SK-N-SH treated with all-trans-retinoic acid at 6 μM for 48 hours (cell line): ENCODE measurements around the gene PPFIA3.
A peak's percentile ranks its signal among the peaks of the same experiment; 100 is the strongest.
"Not testable (repeated sequence)": the region's sequence is repeated elsewhere in the genome, so short reads cannot be mapped to it uniquely, and the experiment has no call there.

Experiments
- ATAC-seq: fragments of 200-7000 bp; cut with Tn5 transposase; 3 replicates; pipeline ENCODE4 v1.9.1; 2020; ENCODE audit warnings: mild to moderate bottlenecking, moderate library complexity
- BACH2 ChIP-seq: fragments of 250-450 bp; sonication (Bioruptor Pico); IDR thresholded peaks from 2 replicates; pipeline ENCODE4 v1.9.0; 2021; ENCODE audit warnings: mild to moderate bottlenecking, borderline replicate concordance
- CSDC2 ChIP-seq: fragments of 250-450 bp; sonication (Bioruptor Pico); IDR thresholded peaks from 2 replicates; pipeline ENCODE4 v1.5.0; 2020; ENCODE audit warnings: mild to moderate bottlenecking, moderate library complexity
- ESRRG ChIP-seq: fragments of 250-450 bp; sonication (Bioruptor Pico); IDR thresholded peaks from 2 replicates; pipeline ENCODE4 v1.6.1; 2021; ENCODE audit warnings: mild to moderate bottlenecking
- GLIS3 ChIP-seq: fragments of 250-450 bp; sonication (Bioruptor Pico); IDR thresholded peaks from 2 replicates; pipeline ENCODE4 v1.5.0; 2020; ENCODE audit warnings: mild to moderate bottlenecking, moderate library complexity
- RARB ChIP-seq: fragments of 250-450 bp; sonication (Bioruptor Pico); IDR thresholded peaks from 2 replicates; pipeline ENCODE4 v1.8.0; 2021; ENCODE audit warnings: mild to moderate bottlenecking, moderate library complexity
- SNAI2 ChIP-seq: fragments of 250-450 bp; sonication (Bioruptor Pico); IDR thresholded peaks from 2 replicates; pipeline ENCODE4 v1.5.0; 2020; ENCODE audit warnings: mild to moderate bottlenecking, moderate library complexity
- TCF4 ChIP-seq: fragments of 250-450 bp; sonication (Bioruptor Pico); IDR thresholded peaks from 2 replicates; pipeline ENCODE4 v1.8.0; 2021; ENCODE audit warnings: mild to moderate bottlenecking, moderate library complexity, borderline replicate concordance
- TOX ChIP-seq: fragments of 250-450 bp; sonication (Bioruptor Pico); IDR thresholded peaks from 2 replicates; pipeline ENCODE4 v1.8.0; 2021; ENCODE audit warnings: mild to moderate bottlenecking, moderate library complexity, borderline replicate concordance
- ZC3H10 ChIP-seq: fragments of 250-450 bp; sonication (Bioruptor Pico); IDR thresholded peaks from 2 replicates; pipeline ENCODE4 v1.5.1; 2021; ENCODE audit warnings: mild to moderate bottlenecking, moderate library complexity
- ZFP3 ChIP-seq: fragments of 250-450 bp; sonication (Bioruptor Pico); IDR thresholded peaks from 2 replicates; pipeline ENCODE4 v1.5.0; 2020; ENCODE audit warnings: mild to moderate bottlenecking, moderate library complexity
- ZNF565 ChIP-seq: fragments of 450-650 bp; formaldehyde crosslinking; conservative IDR thresholded peaks from 2 replicates; pipeline ENCODE4 v1.5.0; 2020; ENCODE audit warnings: low read depth, mild to moderate bottlenecking, moderate library complexity
- TF ChIP-seq, protein P1 (sequence below): fragments of 250-450 bp; sonication (Bioruptor Pico); IDR thresholded peaks from 2 replicates; pipeline ENCODE4 v1.8.0; 2021; ENCODE audit warnings: low read depth, mild to moderate bottlenecking, moderate library complexity, borderline replicate concordance
- TF ChIP-seq, protein P2 (sequence below): fragments of 250-450 bp; sonication (Bioruptor Pico); IDR thresholded peaks from 2 replicates; pipeline ENCODE4 v1.8.0; 2020; ENCODE audit warnings: mild to moderate bottlenecking, moderate library complexity, borderline replicate concordance
- TF ChIP-seq, protein P3 (sequence below): fragments of 250-450 bp; sonication (Bioruptor Pico); IDR thresholded peaks from 2 replicates; pipeline ENCODE4 v1.5.0; 2020; ENCODE audit warnings: mild to moderate bottlenecking, moderate library complexity
- TF ChIP-seq, protein P4 (sequence below): fragments of 250-450 bp; sonication (Bioruptor Pico); IDR thresholded peaks from 2 replicates; pipeline ENCODE4 v1.5.1; 2020; ENCODE audit warnings: low read depth, mild to moderate bottlenecking, moderate library complexity

PPFIA3 gene

DNA sequence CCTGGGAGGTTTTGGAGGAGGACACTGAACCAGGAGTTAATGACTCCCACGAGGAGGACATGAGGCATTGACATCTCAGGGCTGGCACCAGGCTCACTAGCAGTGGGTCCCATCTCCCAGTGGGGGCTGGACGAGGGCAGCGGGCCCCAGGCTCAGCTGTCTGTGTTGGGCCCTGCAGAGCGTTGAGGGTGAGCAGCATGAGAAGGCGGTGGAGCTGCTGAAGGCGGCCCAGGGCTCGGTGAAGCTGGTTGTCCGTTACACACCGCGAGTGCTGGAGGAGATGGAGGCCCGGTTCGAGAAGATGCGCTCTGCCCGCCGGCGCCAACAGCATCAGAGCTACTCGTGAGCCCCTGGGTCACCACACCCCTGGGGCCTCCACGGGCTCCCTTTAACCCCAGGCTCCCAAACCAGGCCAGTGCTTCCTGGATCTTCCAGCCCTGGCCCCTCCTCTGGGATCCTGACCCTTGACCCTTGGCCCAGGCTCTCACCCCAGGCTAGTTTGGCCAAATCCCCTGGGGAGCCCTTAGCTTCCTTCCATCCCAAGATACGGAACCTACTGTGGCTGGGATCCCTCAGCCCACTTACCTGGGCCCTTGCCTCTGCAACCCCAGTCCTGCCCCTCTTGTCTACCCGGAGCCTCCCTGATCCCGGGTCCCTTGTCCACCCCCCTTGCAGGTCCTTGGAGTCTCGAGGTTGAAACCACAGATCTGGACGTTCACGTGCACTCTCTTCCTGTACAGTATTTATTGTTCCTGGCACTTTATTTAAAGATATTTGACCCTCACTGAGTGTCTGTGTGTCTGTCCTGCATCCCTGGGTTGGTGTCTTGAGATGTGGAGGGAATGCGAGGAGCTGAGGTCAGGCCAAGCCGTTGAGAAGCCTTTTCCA lies 1.4 kb upstream of the PPFIA3 start:
- ATAC-seq = no peak
- TF ChIP-seq TOX (CRISPR knock-in tag) = no peak
- TF ChIP-seq BACH2 (CRISPR knock-in tag) = no peak
- TF ChIP-seq GLIS3 (CRISPR knock-in tag) = no peak
- TF ChIP-seq TCF4 (CRISPR knock-in tag) = no peak
- TF ChIP-seq, protein P1, sequence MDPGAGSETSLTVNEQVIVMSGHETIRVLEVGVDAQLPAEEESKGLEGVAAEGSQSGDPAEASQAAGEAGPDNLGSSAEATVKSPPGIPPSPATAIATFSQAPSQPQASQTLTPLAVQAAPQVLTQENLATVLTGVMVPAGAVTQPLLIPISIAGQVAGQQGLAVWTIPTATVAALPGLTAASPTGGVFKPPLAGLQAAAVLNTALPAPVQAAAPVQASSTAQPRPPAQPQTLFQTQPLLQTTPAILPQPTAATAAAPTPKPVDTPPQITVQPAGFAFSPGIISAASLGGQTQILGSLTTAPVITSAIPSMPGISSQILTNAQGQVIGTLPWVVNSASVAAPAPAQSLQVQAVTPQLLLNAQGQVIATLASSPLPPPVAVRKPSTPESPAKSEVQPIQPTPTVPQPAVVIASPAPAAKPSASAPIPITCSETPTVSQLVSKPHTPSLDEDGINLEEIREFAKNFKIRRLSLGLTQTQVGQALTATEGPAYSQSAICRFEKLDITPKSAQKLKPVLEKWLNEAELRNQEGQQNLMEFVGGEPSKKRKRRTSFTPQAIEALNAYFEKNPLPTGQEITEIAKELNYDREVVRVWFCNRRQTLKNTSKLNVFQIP (CRISPR knock-in tag) = no peak
- no peak for TF ChIP-seq RARB

DNA sequence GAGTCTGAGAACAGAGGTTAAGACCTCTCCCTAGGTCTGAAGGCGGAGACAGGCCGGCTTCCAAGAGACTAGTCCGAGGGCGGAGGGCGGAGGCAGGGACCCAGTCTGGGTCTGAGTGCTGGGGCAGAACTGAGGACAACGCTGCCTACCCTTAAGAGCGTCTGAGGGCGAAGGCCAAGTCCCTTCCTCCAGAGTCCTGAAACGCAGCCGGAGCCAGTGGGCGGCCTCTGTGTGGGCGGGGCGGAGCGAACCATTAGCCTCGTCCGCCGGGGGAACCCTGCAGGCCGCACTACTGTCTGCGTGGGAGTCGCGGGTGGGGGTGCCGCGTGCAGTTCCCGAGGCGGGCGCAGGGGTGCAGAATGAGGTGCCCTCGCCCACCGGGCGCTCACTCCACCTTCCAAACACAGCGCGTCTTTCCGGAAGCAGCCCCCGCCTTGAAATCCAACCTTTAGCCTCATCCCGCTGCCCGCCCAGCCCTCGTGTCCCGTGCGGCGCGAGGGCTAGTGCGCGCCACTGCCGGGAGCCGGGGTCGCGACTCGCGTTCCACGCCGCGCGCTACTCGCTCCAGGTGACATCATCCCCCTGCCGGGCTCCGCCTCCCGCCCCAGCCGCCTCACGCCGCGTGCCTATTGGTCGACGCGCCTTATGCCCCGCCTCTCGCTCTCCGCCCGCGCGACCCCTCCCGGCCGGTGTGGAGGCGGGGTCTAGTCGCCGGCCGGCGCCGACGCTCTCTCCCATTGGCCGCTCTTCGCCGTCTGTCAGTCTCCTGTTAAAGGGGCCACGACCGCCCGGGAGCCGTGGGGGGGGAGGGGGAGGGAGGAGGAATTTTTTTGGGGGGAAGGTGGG lies 556 bp upstream of the PPFIA3 start, which contains the start of gene C19orf73:
Gene C19orf73, minus strand, starts transcription at position 579 of the 846 bp plus-strand sequence. Its CDS starts 121 bp downstream, at position 458.
- 0 out of 2 replicates have a peak, but pooled peaks have one; percentile 21 for TF ChIP-seq GLIS3 (CRISPR knock-in tag)
- TF ChIP-seq, protein P2, sequence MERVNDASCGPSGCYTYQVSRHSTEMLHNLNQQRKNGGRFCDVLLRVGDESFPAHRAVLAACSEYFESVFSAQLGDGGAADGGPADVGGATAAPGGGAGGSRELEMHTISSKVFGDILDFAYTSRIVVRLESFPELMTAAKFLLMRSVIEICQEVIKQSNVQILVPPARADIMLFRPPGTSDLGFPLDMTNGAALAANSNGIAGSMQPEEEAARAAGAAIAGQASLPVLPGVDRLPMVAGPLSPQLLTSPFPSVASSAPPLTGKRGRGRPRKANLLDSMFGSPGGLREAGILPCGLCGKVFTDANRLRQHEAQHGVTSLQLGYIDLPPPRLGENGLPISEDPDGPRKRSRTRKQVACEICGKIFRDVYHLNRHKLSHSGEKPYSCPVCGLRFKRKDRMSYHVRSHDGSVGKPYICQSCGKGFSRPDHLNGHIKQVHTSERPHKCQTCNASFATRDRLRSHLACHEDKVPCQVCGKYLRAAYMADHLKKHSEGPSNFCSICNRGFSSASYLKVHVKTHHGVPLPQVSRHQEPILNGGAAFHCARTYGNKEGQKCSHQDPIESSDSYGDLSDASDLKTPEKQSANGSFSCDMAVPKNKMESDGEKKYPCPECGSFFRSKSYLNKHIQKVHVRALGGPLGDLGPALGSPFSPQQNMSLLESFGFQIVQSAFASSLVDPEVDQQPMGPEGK = no peak
- 0 out of 2 replicates have a peak, but pooled peaks have one; percentile 24 for TF ChIP-seq CSDC2 (CRISPR knock-in tag)
- TF ChIP-seq, protein P3, sequence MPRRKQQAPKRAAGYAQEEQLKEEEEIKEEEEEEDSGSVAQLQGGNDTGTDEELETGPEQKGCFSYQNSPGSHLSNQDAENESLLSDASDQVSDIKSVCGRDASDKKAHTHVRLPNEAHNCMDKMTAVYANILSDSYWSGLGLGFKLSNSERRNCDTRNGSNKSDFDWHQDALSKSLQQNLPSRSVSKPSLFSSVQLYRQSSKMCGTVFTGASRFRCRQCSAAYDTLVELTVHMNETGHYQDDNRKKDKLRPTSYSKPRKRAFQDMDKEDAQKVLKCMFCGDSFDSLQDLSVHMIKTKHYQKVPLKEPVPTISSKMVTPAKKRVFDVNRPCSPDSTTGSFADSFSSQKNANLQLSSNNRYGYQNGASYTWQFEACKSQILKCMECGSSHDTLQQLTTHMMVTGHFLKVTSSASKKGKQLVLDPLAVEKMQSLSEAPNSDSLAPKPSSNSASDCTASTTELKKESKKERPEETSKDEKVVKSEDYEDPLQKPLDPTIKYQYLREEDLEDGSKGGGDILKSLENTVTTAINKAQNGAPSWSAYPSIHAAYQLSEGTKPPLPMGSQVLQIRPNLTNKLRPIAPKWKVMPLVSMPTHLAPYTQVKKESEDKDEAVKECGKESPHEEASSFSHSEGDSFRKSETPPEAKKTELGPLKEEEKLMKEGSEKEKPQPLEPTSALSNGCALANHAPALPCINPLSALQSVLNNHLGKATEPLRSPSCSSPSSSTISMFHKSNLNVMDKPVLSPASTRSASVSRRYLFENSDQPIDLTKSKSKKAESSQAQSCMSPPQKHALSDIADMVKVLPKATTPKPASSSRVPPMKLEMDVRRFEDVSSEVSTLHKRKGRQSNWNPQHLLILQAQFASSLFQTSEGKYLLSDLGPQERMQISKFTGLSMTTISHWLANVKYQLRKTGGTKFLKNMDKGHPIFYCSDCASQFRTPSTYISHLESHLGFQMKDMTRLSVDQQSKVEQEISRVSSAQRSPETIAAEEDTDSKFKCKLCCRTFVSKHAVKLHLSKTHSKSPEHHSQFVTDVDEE = 0 out of 2 replicates have a peak, but pooled peaks have one; percentile 64
- TF ChIP-seq, protein P4, sequence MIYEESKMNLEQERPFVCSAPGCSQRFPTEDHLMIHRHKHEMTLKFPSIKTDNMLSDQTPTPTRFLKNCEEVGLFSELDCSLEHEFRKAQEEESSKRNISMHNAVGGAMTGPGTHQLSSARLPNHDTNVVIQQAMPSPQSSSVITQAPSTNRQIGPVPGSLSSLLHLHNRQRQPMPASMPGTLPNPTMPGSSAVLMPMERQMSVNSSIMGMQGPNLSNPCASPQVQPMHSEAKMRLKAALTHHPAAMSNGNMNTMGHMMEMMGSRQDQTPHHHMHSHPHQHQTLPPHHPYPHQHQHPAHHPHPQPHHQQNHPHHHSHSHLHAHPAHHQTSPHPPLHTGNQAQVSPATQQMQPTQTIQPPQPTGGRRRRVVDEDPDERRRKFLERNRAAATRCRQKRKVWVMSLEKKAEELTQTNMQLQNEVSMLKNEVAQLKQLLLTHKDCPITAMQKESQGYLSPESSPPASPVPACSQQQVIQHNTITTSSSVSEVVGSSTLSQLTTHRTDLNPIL = no peak
- no peak for TF ChIP-seq TCF4 (CRISPR knock-in tag)
- ATAC-seq = peak; percentile 87

DNA sequence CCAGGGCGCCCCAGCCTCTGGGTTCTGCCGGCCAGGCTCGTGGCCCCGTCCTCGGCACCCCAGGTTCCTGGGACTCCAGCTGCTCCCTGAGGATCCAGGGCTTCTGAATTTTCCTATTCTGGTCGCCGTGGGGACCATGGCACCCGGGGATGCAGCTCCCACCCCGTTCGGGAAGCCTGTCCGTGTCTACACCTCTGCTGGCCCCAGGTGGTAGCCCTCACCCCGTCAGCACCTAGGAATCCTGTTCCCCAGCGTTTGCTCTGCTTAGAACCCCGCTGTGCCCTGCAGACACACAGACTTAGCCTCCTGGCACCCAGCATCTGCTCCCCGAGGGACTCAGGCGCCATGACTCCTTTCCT lies 960 bp downstream of the PPFIA3 start:
- TF ChIP-seq TCF4 (CRISPR knock-in tag) (no peak), ZFP3 (0 out of 2 replicates have a peak, but pooled peaks have one; percentile 1), ZNF565 (CRISPR knock-in tag) (no peak), ZC3H10 (CRISPR knock-in tag) (no peak), ESRRG (no peak), SNAI2 (no peak), CSDC2 (CRISPR knock-in tag) (no peak)
- TF ChIP-seq, protein P4 = no peak
- ATAC-seq = no peak

DNA sequence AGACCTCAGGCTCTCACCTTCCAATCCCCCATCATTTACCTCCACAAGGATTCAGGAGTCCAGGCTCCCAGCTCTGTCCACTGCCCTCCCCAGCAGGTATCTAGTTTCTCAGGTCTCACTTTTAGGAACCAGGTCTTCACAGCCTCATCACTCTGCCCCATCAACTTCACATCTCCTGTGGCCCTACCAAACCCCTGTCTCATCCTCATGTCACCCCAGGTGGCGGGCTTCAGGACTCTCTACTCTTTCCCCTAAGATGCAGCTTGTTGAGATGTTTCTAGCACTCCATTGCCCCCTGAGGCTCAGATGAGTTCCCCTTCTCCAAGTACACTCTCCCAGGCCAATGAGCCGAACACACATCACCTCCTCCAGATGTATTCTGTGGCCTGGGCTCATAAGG lies 1.5 kb downstream of the PPFIA3 start:
- TF ChIP-seq TCF4 (CRISPR knock-in tag) (no peak), ZFP3 (no peak)
- TF ChIP-seq, all 23 proteins: peak for 0
- no peak for ATAC-seq

DNA sequence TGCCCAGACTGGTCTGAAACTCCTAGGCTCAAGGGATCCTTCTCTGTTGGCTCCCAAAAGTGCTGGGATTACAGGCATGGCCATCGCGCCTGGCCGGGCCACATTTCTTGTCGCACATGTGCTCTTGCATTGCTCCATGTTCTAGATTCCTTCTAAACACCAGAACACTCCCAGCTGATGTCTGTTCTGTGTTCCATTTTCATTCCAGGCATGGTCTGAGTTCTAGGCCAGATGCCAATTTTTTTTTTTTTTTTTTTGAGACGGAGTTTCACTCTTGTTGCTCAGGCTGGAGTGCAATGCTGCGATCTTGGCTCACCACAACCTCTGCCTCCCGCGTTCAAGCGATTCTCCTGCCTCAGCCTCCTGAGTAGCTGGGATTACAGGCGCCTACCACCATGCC lies 2.5 kb downstream of the PPFIA3 start:
- not testable (repeated sequence) for ATAC-seq

DNA sequence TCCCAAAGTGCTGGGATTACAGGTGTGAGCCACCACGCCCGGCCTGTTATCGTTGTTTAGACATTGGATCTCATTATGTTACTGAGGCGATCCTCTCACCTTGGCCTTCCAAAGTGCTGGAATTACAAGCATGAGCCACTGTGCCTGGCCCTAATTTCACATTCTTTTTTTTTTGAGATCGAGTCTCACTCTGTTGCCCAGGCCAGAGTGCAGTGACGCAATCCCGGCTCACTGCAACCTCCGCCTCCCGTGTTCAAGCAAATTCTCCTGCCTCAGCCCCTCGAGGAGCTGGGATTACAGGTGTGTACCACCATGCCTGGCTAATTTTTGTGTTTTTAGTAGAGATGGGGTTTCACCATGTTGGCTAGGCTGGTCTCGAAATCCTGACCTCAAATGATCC lies 3.9 kb downstream of the PPFIA3 start:
- ATAC-seq = not testable (repeated sequence)
